Effector CD4-positive, alpha-beta T cell (primary cell): ENCODE results near the gene NAALAD2.
"Not testable (repeated sequence)": the region's sequence is repeated elsewhere in the genome, so short reads cannot be mapped to it uniquely, and the experiment has no call there.

Experiments
- DNase-seq: peaks from one replicate; pipeline ENCODE4 v3.0.0-alpha.2; 2020

The NAALAD2 gene

DNA sequence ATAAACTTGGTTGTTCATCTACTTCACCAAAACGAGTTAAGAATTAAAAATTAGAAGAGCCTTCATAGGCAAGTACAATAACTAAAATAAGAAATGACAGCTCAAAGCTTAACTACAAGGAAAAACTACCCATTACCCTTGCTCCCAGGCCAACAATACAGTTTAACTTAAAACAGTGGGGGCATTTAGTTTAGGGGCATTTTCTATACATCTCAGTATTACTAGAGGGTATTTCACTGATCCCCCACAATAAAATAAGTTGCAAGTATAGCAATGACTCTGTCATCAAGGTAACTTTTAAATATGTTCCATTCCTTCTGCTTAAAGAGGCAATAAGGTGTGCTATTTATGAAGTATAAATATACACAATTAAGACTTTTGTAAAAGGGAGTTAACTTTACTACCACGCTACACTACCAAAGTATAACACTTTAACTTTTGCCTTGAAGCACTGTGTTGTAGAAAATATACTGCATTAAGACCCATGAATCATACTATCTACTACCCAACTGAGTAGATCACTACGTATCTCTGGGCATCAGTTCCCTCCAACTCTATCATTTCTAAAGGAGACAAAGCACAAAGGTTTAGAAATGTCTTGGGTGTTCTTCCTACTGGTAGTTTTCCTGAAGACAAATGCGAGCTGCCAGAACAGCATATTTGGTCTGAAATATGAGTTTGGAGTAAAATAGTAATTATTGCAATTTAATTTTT, 58.6 kb downstream of the NAALAD2 start:
- no peak for DNase-seq

DNA sequence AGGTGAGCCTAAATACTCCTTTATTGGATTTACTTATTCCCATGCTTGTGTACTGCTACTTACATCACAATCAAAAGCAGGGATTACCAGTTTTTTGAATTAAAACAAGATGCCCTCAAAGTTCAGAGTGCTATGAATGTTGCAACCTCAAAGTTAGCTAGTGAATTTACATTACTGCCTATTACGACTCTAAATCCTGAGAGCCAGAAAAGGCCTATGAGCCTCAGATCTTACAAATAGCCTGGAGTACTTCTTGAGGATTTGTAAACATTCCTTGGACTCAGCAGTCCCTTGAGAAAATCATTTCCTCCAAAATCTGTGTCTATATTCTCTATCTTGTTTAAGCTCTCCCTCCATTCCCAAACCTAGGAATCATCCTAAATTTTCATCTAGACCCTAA, 62.9 kb downstream of the NAALAD2 start:
- no peak for DNase-seq

DNA sequence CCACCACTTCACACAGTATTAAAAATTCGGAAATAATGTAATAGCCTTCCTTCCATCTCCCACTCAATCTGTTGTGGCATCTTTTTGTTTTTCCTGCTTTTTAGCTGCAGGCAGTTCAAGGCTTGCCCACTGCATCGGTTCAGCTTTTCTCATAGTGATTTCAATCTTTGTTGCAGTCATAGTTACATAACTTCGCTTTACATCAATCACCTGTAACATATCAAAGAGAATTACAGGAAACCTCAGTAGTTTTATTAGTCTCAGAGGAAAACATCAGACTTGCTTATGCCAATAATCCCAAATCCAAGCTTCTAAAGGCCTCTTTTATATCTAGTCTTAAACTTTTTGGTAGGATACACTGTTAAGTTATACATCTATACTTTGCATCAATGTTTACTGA, 67.9 kb downstream of the NAALAD2 start:
- DNase-seq: no peak

DNA sequence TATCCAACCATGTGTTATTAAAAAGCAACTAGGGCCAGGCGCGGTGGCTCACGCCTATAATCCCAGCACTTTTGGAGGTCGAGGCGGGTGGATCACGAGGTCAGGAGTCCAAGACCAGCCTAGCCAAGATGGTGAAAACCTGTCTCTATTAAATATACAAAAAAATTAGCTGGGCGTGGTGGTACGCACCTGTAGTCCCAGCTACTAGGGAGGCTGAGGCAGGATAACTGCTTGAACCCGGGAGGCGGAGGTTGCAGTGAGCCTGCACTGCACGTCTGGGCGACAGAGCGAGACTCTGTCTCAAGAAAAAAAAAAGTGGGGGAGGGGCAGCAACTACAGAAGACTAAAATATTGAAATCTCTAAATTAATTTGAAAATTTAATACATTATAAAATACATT, 69.9 kb downstream of the NAALAD2 start:
- DNase-seq: no peak

DNA sequence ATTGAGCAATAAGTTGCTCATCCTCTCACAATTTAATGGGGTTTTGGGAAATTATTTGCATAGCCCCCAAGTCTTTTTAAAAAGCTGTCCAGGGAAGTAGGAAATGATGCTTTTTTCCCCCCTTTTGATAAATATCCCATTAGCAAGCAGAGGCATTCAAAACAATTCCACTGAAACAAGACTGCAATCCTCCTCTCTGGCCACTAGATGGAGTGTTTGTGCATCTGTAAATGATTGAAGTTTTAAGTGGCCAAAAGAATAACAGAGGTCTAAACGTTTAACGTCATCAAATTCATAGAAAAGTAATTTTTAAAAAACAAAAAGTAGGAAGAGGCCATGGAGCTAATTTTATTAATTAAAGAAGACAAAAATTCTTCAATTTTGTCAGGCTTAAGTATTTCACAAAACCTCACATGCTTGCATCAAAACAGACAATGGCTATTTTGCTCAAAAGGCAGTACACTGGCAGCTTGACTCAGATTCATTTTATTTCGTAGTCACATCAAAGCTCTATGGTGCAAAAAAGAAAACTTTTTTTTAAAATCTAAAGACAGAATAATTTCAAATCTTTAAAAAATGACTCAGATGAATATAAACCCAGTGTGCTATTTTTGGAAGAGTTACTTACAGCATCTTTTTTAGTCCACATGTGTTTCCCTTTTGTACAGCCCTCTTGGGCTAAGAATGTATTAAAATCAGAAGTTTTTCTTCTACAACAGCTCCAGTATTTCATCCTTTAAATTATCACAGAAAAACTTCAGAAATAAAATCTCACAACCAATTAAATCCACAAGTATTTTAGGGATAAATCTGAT, 70.6 kb downstream of the NAALAD2 start:
- DNase-seq: no peak

DNA sequence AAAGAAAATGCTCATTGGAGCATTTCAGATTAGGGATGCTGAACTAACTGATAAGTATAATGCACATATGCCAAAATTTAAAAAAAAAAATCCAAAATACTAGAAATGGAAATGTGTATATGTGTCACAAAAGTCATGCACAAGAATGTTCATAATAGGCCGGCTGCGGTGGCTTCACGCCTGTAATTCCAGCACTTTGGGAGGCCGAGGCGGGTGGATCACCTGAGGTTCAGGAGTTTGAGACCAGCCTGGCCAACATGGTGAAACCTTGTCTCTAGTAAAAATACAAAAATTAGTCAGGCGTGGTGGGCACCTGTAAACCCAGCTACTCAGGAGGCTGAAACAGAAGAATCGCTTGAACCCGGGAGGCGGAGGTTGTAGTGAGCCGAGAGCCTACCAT, 73.5 kb downstream of the NAALAD2 start:
- not testable (repeated sequence) for DNase-seq

DNA sequence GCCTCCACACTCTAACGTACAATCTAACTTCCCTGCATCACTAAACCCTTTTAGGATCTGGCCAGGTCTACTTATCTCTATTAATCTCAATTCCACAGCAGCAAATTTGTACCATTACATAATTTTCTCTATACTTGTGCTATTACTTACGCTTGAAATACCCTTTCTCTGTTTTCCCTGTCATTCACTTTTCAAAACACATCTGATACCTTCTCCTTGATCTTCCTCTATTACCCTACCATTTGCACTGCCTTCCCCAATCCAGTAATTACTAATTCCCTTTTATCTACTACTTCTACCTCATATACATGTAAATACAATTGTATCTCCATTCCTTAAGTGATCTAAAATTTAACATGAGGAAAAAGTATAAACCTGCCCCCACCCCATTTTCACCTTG, 74.4 kb downstream of the NAALAD2 start:
- DNase-seq: no peak

DNA sequence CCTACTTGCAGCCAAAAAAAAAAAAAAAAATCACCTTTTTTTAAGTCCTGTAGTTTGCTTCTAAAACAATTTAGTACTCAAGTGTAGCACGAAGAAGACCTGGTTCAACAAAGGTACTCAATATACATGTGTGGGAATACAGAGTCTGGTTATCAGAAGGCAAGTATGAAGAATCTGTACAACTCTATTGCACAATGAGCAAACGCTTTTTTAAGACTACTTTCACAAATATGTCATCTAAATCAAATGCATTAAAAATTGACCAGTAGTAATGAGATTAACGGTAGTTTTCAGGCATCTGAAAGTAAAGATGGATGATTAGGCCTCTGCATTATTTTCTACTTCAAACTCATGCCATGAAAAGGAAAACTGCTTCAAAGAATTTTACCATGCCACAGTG, 78.9 kb downstream of the NAALAD2 start:
- no peak for DNase-seq

DNA sequence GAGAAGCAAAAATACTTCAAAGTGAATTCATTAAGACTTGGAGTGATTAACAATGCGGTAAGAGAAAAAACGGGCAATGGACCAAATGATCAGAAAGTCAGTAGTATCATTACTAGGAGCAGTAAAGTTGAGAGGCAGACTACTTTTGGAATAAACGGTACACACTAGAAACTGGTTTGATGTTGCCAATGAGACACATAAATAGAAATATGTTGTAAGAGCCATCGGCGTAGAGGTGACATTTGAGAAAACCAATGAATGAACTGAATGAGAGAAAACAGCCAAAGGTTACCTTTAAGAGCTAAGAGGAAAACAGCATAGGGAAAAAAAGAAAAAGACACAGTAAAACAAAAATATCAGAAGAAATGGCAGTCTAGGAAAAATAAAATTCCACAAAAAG, 82.1 kb downstream of the NAALAD2 start:
- DNase-seq: no peak

DNA sequence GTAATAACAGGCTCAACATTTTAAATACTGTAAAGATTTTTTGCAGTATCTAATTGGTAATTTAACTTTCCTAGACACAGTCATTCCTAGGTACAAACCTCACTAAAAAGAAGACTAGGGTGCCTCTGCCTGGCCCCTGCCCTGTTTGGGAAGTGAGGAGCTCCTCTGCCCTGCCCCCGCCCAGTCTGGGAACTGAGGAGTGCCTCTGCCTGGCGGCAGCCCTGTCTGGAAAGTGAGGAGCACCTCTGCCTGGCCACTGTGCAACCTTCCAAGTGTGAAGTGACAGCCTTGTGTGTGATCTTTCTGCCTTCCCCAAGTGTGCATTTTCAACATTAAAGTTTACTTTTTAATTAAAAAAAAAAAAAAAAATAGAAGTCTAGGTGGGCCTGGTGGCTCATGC, 84.1 kb downstream of the NAALAD2 start:
- DNase-seq: no peak

DNA sequence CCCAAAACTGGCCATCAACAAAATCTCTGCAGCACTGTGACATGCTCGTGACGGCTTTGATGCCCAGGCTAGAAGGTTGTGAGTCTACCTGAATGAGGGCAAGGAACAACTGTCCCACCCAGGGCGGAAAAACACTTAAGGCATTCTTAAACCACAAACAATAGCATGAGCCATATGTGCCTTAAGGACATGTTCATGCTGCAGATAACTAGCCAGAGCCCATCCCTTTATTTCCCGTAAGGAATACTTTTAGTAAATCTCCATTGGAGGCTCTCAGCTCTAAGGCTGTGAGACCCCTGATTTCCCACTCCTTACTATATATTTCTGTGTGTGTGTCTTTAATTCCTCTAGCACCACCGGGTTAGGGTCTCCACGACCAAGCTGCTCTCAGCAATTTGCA, 85.0 kb downstream of the NAALAD2 start:
- DNase-seq: no peak

DNA sequence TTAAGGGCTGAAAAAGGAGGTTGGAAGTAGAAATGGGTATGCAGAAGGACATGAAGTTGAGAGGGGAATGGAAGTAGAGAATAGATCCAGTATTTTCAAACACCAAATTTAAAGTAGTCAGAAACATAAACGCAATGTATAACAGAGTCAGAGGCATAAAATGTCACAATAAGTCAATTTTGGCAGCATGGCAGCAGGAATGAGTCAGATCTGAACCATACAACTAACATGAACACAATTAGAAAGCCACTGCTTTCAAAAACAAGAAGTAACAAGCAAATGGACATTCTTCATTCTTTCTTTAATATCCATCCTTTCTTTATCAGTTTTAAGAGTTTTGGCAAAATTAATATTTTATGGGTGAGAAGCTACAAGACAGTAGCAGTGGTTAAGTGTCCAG, 85.9 kb downstream of the NAALAD2 start:
- DNase-seq: no peak

DNA sequence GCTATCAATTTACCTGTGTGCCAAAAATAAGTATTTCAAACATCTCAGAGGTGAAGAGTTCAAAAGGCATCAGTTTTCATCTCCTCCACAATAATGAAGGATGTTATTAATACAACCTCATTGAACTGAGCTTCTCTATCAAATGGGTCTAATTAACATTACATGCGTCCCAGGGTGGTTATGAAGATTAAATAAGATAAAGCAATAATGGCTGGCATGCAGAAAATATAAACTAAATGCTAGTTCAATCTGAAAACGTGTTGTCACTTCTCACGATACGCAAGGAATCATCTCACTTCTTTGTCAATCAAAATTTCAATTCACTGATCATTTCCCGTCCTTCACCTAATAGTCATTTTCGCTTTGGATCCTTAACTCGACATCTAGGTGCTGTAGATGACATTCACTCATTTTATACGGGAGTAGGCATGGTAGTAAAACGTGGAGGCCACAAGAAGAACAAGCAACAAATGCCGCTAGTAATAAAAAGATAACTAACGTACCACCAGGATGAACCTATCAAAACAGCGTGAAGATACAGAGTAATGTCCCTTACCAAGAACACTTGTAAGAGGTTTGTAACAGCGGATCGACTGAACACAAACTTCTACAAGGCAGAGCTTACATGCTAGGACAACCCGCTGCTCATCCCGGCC, 87.5 kb downstream of the NAALAD2 start:
- DNase-seq: no peak

DNA sequence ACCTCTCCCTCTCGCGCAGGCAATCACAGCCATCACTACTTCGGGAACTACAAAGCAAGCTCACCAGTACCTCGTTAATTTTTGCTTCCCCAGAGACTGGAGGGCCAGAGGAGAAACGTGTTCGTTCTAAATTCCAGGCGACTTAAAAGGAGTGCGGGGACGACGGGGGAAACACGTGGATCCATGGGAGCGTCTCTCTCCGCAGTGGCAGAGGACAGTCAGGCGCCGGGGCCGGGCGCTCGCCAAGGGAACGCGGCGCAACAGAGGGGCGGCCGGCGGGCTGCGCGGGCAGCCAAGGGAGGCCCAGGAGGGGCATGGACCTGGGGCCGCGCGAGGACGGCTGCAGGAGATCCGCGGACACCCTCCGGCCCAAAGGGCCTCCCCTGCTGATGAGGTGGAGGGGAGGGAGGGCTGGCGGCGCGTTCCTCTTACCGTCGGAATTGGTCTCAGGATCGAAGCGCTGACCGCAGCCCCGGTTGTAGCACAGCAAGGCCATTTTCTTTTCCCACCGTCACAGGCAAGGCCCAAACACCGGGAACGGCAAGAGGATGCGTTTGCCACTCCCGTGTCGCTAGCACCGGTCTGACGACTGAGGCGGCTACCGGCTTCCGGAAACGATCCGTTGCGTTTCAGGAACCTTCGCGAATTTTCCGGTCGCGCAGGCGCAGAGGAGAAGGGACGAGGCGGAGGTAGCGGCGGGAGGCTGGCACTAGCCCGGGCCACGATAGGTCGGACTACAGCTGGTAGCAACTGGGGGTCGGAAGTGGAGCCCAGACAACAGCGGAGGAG, 88.2 kb downstream of the NAALAD2 start, which contains the start of gene CHORDC1:
TSS of gene CHORDC1 (minus strand) at position 591 of the 789 bp plus-strand sequence. CDS start at position 496, 95 bp downstream.
- peak; percentile 89 for DNase-seq

DNA sequence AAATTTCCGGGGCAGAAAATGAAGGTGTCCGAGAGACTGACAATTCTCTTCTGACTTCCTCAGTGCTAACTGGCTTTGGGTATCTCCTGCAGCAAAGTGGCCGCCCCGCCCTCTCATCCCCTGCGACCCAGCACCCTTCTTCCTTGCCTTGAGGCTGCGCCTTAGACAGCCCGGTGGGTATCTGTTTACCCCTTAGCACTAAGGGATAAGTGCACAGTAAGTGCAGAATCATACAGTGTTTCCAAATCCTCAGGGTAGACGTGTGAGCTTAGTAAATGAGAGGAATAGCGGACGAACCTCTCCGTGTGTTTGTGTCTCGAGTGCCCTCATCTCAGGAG, 88.8 kb downstream of the NAALAD2 start:
- DNase-seq: no peak

DNA sequence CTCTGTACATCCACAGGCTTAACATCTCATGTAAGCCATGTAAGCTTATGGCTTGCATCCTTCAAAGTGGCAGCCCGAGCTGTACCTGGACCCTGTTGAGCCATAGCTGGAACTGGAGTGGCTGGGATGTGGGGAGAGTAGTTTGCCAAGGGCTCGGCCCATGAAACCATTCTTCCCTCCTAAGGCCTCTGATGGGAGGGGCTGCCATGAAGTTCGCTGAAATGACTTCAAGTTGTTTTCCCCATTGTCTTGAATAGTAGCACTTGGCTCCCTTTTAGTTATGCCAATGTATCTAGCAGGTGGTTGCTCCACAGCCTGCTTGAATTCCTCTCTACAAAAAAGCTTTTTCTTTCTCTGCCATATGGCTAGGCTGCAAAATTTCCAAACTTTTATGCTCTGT, 93.6 kb downstream of the NAALAD2 start:
- DNase-seq: no peak

DNA sequence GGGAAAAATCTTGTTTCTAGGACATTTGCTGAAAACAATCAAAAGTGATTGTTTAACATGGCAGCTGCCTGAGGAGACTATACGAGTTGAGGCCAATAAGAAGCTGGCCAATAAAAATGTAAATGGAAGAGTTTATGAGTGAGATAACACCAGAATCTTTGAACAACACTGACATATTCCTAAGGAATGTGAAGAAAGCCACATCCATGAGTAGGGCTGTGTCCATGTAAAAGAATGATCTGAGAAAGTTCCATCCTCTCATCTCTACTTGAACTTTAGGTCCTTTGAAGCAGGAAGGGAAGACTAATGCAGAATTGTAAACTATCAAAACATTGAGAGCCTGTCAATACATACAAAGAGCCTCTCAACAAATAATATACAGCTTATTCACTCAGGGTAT, 95.3 kb downstream of the NAALAD2 start:
- DNase-seq: no peak

DNA sequence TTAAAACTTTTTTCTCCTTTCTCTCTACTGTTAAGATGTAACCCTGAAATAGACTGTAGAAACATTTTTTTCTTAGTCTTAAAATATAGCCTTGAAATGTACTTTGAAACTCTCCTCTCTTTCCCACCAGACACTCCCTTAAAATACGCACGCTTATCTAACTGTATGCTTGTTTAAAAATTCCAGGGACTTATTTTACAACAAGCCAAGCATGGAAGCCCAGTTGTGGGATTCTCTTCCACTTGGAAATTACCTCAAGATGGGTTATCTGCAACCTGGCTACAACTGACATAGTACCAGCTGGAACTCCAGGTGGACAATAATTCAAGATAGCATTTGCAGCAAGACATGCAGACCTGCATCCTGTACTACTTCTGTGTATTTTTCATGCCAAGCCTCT, 100.5 kb downstream of the NAALAD2 start:
- no peak for DNase-seq

DNA sequence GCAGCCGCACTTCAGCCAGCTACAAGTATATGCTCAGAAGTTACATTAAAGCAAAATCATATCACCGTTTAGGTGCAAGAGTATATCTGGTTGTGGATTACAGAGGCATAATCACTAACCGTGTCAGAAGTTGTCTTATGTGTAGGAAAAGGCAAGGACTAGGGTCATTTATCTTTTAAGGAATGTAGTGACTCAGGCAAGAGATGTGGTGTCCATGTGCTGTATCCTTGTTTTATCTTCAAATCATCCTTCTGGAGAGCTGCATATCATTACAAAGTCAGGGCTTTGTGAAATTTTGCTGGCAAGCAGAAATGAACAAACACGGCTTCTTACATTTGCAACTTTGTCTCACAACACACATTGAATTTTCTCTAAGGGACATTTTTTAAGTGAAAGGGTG, 101.1 kb downstream of the NAALAD2 start:
- DNase-seq: no peak

DNA sequence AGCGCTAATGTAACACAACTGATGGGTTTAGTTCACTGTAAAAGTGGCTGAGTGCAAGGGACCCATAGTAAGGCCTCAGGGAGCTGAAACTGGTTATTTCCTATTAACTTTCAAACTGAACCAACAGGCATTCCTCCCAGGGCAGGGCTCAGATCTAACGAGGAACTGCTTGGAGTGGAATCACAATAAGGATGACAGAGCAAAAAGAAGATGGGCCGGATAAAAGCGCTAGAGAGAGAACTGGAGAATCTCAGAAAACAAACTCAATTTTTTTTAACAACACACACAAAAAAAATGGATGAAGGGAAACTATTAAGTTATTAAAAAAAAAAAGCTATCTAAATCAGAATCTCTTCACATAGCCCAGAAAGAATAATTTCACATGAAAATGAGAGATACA, 102.5 kb downstream of the NAALAD2 start:
- DNase-seq: no peak

DNA sequence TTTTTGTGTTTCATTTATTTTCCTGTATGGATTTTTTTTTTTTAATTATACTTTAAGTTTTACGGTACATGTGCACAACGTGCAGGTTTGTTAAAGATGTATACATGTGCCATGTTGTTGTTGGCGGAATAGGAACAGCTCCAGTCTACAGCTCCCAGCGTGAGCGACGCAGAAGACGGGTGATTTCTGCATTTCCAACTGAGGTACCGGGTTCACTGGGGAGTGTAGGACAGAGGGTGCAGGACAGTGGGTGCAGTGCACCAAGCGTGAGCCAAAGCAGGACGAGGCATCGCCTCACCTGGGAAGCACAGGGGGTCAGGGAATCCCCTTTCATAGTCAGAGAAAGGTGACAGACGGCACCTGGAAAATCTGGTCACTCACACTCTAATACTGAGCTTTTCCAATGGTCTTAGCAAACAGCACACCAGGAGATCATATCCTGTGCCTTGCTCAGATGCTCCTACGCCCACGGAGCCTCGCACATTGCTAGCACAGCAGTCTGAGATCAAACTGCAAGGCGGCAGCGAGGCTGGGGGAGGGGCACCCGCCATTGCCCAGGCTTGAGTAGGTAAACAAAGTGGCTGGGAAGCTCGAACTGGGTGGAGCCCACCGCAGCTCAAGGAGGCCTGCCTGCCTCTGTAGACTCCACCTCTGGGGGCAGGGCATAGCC, 105.6 kb downstream of the NAALAD2 start:
- DNase-seq: not testable (repeated sequence)

DNA sequence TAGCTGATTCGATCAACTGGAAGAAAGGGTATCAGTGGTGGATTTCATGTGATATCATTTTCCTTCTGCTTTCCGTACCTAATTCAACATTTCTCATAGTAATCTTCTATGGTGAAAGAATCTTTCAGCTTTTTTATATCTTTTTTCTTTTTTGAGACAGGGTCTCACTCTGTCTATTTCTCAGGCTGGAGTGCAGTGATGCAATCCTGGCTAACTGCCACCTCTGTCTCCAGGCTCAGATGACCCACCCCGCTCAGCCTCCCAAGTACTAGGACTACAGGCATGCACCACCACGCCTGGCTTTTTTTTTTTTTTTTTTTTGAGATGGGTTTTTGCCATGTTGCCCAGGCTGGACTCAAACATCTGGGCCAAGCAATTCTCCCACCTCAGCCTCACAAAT, 107.0 kb downstream of the NAALAD2 start:
- DNase-seq: no peak
